ENCODE measurements around the gene CBLIF.

The CBLIF gene

GRCh38 chr11:59872076-59872475 is 26.8 kb upstream of the CBLIF start:
- no peak for TF ChIP-seq FOXP2 (optimal IDR thresholded peaks at IDR 0.05; ENCODE audit: borderline replicate concordance, extremely low read depth, extremely low read length, insufficient read depth)
- no peak for TF ChIP-seq POLR2AphosphoS5 (IDR thresholded peaks at IDR 0.05; ENCODE audit: low read depth, low read length)
- no peak for TF ChIP-seq REST (IDR thresholded peaks at IDR 0.05; ENCODE audit: insufficient read depth in 1 of 2, low read depth in 2 of 2, low read length in 2 of 2)
- no peak for TF ChIP-seq SIN3A (IDR thresholded peaks at IDR 0.05; ENCODE audit: borderline replicate concordance, insufficient read depth, low read length)
- TF ChIP-seq TAF1 (IDR thresholded peaks at IDR 0.05; ENCODE audit: borderline replicate concordance, insufficient read depth, low read length), result no peak

- no peak for TF ChIP-seq REST (IDR thresholded peaks at IDR 0.05; ENCODE audit: insufficient read depth in 1 of 2, low read depth in 2 of 2, low read length in 2 of 2)
- no peak for TF ChIP-seq FOXP2 (optimal IDR thresholded peaks at IDR 0.05; ENCODE audit: borderline replicate concordance, extremely low read depth, extremely low read length, insufficient read depth)
- no peak for TF ChIP-seq POLR2AphosphoS5 (IDR thresholded peaks at IDR 0.05; ENCODE audit: low read depth, low read length)
- TF ChIP-seq TAF1 (IDR thresholded peaks at IDR 0.05; ENCODE audit: borderline replicate concordance, insufficient read depth, low read length), result no peak
- TF ChIP-seq SIN3A (IDR thresholded peaks at IDR 0.05; ENCODE audit: borderline replicate concordance, insufficient read depth, low read length), result no peak
Observed at GRCh38 chr11:59867946-59868345, 22.6 kb upstream of the CBLIF start.

- TF ChIP-seq TAF1 (IDR thresholded peaks at IDR 0.05; ENCODE audit: borderline replicate concordance, insufficient read depth, low read length) (no peak), POLR2AphosphoS5 (IDR thresholded peaks at IDR 0.05; ENCODE audit: low read depth, low read length) (no peak), FOXP2 (optimal IDR thresholded peaks at IDR 0.05; ENCODE audit: borderline replicate concordance, extremely low read depth, extremely low read length, insufficient read depth) (no peak), REST (IDR thresholded peaks at IDR 0.05; ENCODE audit: insufficient read depth in 1 of 2, low read depth in 2 of 2, low read length in 2 of 2) (no peak), SIN3A (IDR thresholded peaks at IDR 0.05; ENCODE audit: borderline replicate concordance, insufficient read depth, low read length) (no peak)
Observed at GRCh38 chr11:59866836-59867235, 21.5 kb upstream of the CBLIF start.

GRCh38 chr11:59866397-59866796 is 21.1 kb upstream of the CBLIF start, which contains the start of gene TCN1:
Gene TCN1, minus strand, starts transcription at chr11:59866487. Its CDS starts 17 bp downstream, at chr11:59866470.
- TF ChIP-seq POLR2AphosphoS5 (IDR thresholded peaks at IDR 0.05; ENCODE audit: low read depth, low read length), result no peak
- TF ChIP-seq FOXP2 (optimal IDR thresholded peaks at IDR 0.05; ENCODE audit: borderline replicate concordance, extremely low read depth, extremely low read length, insufficient read depth), result no peak
- no peak for TF ChIP-seq SIN3A (IDR thresholded peaks at IDR 0.05; ENCODE audit: borderline replicate concordance, insufficient read depth, low read length)
- TF ChIP-seq REST (IDR thresholded peaks at IDR 0.05; ENCODE audit: insufficient read depth in 1 of 2, low read depth in 2 of 2, low read length in 2 of 2), result no peak
- TF ChIP-seq TAF1 (IDR thresholded peaks at IDR 0.05; ENCODE audit: borderline replicate concordance, insufficient read depth, low read length), result no peak

- no peak for TF ChIP-seq SIN3A (IDR thresholded peaks at IDR 0.05; ENCODE audit: borderline replicate concordance, insufficient read depth, low read length)
- TF ChIP-seq POLR2AphosphoS5 (IDR thresholded peaks at IDR 0.05; ENCODE audit: low read depth, low read length), result no peak
- no peak for TF ChIP-seq TAF1 (IDR thresholded peaks at IDR 0.05; ENCODE audit: borderline replicate concordance, insufficient read depth, low read length)
- TF ChIP-seq FOXP2 (optimal IDR thresholded peaks at IDR 0.05; ENCODE audit: borderline replicate concordance, extremely low read depth, extremely low read length, insufficient read depth), result no peak
- TF ChIP-seq REST (IDR thresholded peaks at IDR 0.05; ENCODE audit: insufficient read depth in 1 of 2, low read depth in 2 of 2, low read length in 2 of 2), result no peak
Observed at GRCh38 chr11:59865031-59865430, 19.7 kb upstream of the CBLIF start.
